B cell (primary cell): Measurements from ENCODE around the gene DOCK4. TPM values are rescaled to one million over a fixed set of nuclear protein-coding genes. Genes with fewer than 3 reads are reported as not detected.

Experiments used
- ATAC-seq: fragments of 200-7000 bp; cut with Tn5 transposase; one replicate; pipeline ENCODE4 v1.10.0; 2021; ENCODE audit warnings: low read depth, mild to moderate bottlenecking, moderate number of reproducible peaks, moderate library complexity
- CTCF ChIA-PET: fragments of 350-600 bp; sonication (Branson Sonifier 250); formaldehyde crosslinking; loops from one replicate; lab custom pipeline; 2021; ENCODE audit warnings: antibody characterized with exemption, inconsistent platforms; lab: Charles Lee
- POLR2A ChIA-PET: fragments of 350-600 bp; sonication (Branson Sonifier 250); formaldehyde crosslinking; loops from one replicate; lab custom pipeline; 2021; ENCODE audit warnings: antibody characterized with exemption; lab: Charles Lee
- DNase-seq: peaks from one replicate; pipeline ENCODE4 v3.0.0; 2013
- H2AFZ ChIP-seq: 2 replicates; pipeline ENCODE4 v1.6.1; 2012; ENCODE audit warnings: mild to moderate bottlenecking, low read depth, low read length; ENCODE audit not compliant: insufficient read depth, poor library complexity, severe bottlenecking
- H3K27ac ChIP-seq, 2 donors: 1 replicate in 1 of 2; 2 replicates in 1 of 2; pipeline ENCODE4 v1.5.1; 2012 to 2013; ENCODE audit warnings: low read length in 2 of 2, mild to moderate bottlenecking in 2 of 2, moderate library complexity in 1 of 2
- H3K27me3 ChIP-seq, 4 experiments: fragments of 200-600 bp in 1 of 4; sonication (generic) in 1 of 4; replicated peaks in 1 of 4; 1 replicate in 2 of 4; 2 replicates in 2 of 4; pipeline versions ENCODE4 v1.6.1 to v1.7.0; 2013 to 2016; ENCODE audit warnings: low read length in 3 of 4, mild to moderate bottlenecking in 2 of 4, mixed read lengths in 1 of 4, moderate library complexity in 1 of 4; ENCODE audit not compliant: insufficient read depth in 4 of 4, control insufficient read depth in 3 of 4; ENCODE audit errors: control extremely low read depth in 1 of 4
- H3K36me3 ChIP-seq, 2 experiments: replicated peaks in 1 of 2; 1 replicate in 1 of 2; 2 replicates in 1 of 2; pipeline versions ENCODE4 v1.6.1 to v1.7.1; 2013; ENCODE audit warnings: low read length in 1 of 2; ENCODE audit not compliant: insufficient read depth in 2 of 2, control insufficient read depth in 1 of 2; ENCODE audit errors: control extremely low read depth in 1 of 2, extremely low read depth in 1 of 2
- H3K4me1 ChIP-seq, 2 donors: fragments of 200-600 bp in 1 of 2; sonication (generic) in 1 of 2; 1 replicate in 1 of 2; 2 replicates in 1 of 2; pipeline versions ENCODE4 v1.5.1 to v1.6.1; 2013 to 2017; ENCODE audit warnings: low read length in 2 of 2; ENCODE audit not compliant: control insufficient read depth in 2 of 2, insufficient read depth in 2 of 2
- H3K4me2 ChIP-seq: replicated peaks from 2 replicates; pipeline ENCODE3; 2012; ENCODE audit warnings: mild to moderate bottlenecking, low read depth, low read length; ENCODE audit not compliant: poor library complexity, severe bottlenecking
- H3K4me3 ChIP-seq, 5 experiments: fragments of 200-600 bp in 1 of 5; sonication (generic) in 1 of 5; 1 replicate in 3 of 5; 2 replicates in 2 of 5; pipeline versions ENCODE4 v1.5.1 to v1.7.0; 2011 to 2016; ENCODE audit warnings: low read length in 4 of 5, mild to moderate bottlenecking in 4 of 5, low read depth in 2 of 5, control low read depth in 1 of 5, moderate library complexity in 1 of 5; ENCODE audit not compliant: insufficient read depth in 1 of 5; ENCODE audit errors: control extremely low read depth in 1 of 5, extremely low read depth in 1 of 5
- H3K79me2 ChIP-seq: fragments of 200-600 bp; sonication (generic); one replicate; pipeline ENCODE4 v1.6.0; 2016; ENCODE audit warnings: low read length; ENCODE audit not compliant: control insufficient read depth, insufficient read depth
- H3K9ac ChIP-seq: fragments of 200-600 bp; sonication (generic); 2 replicates; pipeline ENCODE4 v1.6.1; 2017; ENCODE audit warnings: mild to moderate bottlenecking, low read length, moderate library complexity
- H3K9me3 ChIP-seq, 3 donors: one replicate each; pipeline versions ENCODE4 v1.6.1 to v1.7.1; 2013; ENCODE audit warnings: low read length in 2 of 3; ENCODE audit not compliant: control insufficient read depth in 2 of 3, insufficient read depth in 1 of 3; ENCODE audit errors: control extremely low read depth in 1 of 3
- H4K20me1 ChIP-seq: 2 replicates; pipeline ENCODE4 v1.6.0; 2012; ENCODE audit warnings: mild to moderate bottlenecking, low read length; ENCODE audit not compliant: insufficient read depth, control insufficient read depth, poor library complexity, severe bottlenecking
- H3K27ac Mint-ChIP-seq: one replicate; pipeline ENCODE4 v1.8.0; 2021; ENCODE audit warnings: mixed read lengths
- H3K27me3 Mint-ChIP-seq: one replicate; pipeline ENCODE4 v1.8.0; 2021; ENCODE audit warnings: mixed read lengths
- H3K4me1 Mint-ChIP-seq: one replicate; pipeline ENCODE4 v1.8.0; 2021; ENCODE audit warnings: mixed read lengths
- H3K4me3 Mint-ChIP-seq: one replicate; pipeline ENCODE4 v1.8.0; 2021; ENCODE audit warnings: mixed read lengths
- H3K9me3 Mint-ChIP-seq: one replicate; pipeline ENCODE4 v1.8.0; 2022; ENCODE audit warnings: mixed read lengths; ENCODE audit not compliant: insufficient read depth
- EZH2 ChIP-seq: IDR thresholded peaks from 2 replicates; pipeline ENCODE4 v1.6.1; 2012; ENCODE audit warnings: borderline replicate concordance, low read depth, mild to moderate bottlenecking, moderate library complexity, low read length; ENCODE audit not compliant: insufficient read depth, poor library complexity, severe bottlenecking
- WGBS: methylation state at CpG from one replicate; pipeline ENCODE4 v1.1.5; 2013; ENCODE audit warnings: missing lambda C conversion rate; ENCODE audit not compliant: insufficient coverage; 5-methylcytosine and 5-hydroxymethylcytosine counted together
- intact Hi-C: fragments of 100-400 bp; cut with micrococcal nuclease; formaldehyde crosslinking; loops from one replicate; pipeline ENCODE4 v1.10.0; 2022
- polyA plus RNA-seq: library from polyadenylated mRNA; depleted of rRNA; stranded (reverse); fragments of >200 nt; gene quantifications from 2 replicates; pipeline ENCODE4 v1.2.3, GENCODE V29; 2012
- total RNA-seq, 2 donors: library from RNA; stranded (reverse); fragments of 120-200 nt in 1 of 2; gene quantifications; 1 replicate in 1 of 2; 2 replicates in 1 of 2; pipeline versions ENCODE4 v1.2.3 to v1.2.4, GENCODE V29; 2013 to 2022
- TF ChIP-seq, protein P1 (sequence below): fragments of 200-600 bp; IDR thresholded peaks from one replicate; pipeline ENCODE4 v1.8.0; 2022; ENCODE audit warnings: antibody characterized with exemption, mild to moderate bottlenecking

Gene DOCK4
- total and polyA plus RNA-seq, 2 donors (not counting 1 experiment from before 2014, with no cell fraction given), result 0.03 to 4.1 TPM

DNA sequence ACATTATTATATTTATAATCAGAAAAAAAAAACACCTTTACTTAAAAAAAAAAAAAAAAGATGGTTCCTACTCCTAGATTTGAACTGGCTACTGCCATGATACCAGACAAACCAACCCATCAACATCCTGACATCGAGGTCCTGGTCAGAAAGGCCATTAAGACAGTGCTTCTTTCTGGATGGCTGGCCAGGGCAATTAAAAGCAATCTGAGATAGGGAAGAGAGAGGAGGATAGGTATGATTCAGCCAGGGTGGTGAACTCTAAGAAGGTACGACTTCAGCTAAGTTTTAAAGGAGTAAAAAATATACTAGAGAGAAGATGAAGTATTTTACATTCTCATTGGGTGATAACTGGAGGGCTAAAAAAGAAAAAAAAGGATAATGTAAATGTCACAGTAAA, 139.0 kb downstream of the DOCK4 start:
- ATAC-seq (no peak), DNase-seq (no peak)
- Histone ChIP-seq H3K9ac (no peak overlapping the region), H2AFZ (no peak overlapping the region), H3K4me3 (no peak overlapping the region), H3K4me2 (no peak overlapping the region), H3K27ac (no peak overlapping the region), H3K79me2 (no peaks in the 10 kb centered on the region), H4K20me1 (no peaks in the 10 kb centered on the region), H3K9me3 (no peaks in the 10 kb centered on the region), H3K4me1 (no peaks in the 10 kb centered on the region), H3K36me3 (no peaks in the 10 kb centered on the region), H3K27me3 (peaks cover 0 to 4% (median 0%) of the 10 kb centered on the region in 4 experiments)
- Mint-ChIP-seq H3K27me3 (peaks cover 5% of the 10 kb centered on the region), H3K4me3 (no peak overlapping the region), H3K9me3 (no peaks in the 10 kb centered on the region), H3K27ac (no peak overlapping the region), H3K4me1 (no peaks in the 10 kb centered on the region)
- intact Hi-C loops, result no loop called here
- 63% methylated on average over 1 of the region's 2 CpGs for WGBS
- POLR2A ChIA-PET, result no interaction called here
- CTCF ChIA-PET, result no interaction called here
- no peak for TF ChIP-seq EZH2
- TF ChIP-seq, protein P1, sequence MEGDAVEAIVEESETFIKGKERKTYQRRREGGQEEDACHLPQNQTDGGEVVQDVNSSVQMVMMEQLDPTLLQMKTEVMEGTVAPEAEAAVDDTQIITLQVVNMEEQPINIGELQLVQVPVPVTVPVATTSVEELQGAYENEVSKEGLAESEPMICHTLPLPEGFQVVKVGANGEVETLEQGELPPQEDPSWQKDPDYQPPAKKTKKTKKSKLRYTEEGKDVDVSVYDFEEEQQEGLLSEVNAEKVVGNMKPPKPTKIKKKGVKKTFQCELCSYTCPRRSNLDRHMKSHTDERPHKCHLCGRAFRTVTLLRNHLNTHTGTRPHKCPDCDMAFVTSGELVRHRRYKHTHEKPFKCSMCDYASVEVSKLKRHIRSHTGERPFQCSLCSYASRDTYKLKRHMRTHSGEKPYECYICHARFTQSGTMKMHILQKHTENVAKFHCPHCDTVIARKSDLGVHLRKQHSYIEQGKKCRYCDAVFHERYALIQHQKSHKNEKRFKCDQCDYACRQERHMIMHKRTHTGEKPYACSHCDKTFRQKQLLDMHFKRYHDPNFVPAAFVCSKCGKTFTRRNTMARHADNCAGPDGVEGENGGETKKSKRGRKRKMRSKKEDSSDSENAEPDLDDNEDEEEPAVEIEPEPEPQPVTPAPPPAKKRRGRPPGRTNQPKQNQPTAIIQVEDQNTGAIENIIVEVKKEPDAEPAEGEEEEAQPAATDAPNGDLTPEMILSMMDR, result no peak

DNA sequence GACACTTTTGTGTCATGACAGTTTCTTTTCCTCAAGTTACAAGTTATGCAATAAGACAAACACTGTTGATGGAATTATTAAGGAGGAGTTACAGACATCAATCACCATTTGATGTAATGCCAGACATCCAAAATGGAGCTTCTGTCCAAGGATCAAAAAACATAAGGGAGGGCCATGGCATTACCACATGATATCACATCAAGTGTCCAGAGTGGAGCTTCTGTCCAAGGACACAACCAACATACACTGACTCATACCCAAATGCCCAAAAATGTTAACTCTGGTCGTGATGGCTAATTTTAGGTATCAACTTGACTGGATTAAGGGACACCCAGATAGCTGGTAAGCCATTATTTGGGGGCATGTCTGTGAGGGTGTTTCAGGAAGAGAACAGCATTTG, 140.4 kb downstream of the DOCK4 start:
- Histone ChIP-seq H3K4me3 (no peak overlapping the region), H3K4me1 (no peaks in the 10 kb centered on the region), H3K79me2 (no peaks in the 10 kb centered on the region), H3K9ac (no peak overlapping the region), H2AFZ (no peak overlapping the region), H4K20me1 (no peaks in the 10 kb centered on the region), H3K27me3 (peaks cover 0 to 4% (median 0%) of the 10 kb centered on the region in 4 experiments), H3K27ac (no peak overlapping the region), H3K9me3 (no peaks in the 10 kb centered on the region), H3K36me3 (no peaks in the 10 kb centered on the region), H3K4me2 (no peak overlapping the region)
- no peaks in the 10 kb centered on the region for H3K9me3 Mint-ChIP-seq
- no peaks in the 10 kb centered on the region for H3K4me1 Mint-ChIP-seq
- no peak for DNase-seq
- peaks cover 5% of the 10 kb centered on the region for H3K27me3 Mint-ChIP-seq
- no peak overlapping the region for H3K27ac Mint-ChIP-seq
- ATAC-seq, result no peak
- ChIA-PET POLR2A (no interaction called here), CTCF (no interaction called here)
- intact Hi-C loops, result no loop called here
- no CpG with 5 or more reads among the region's 1 CpG for WGBS
- no peak for TF ChIP-seq EZH2
- TF ChIP-seq, protein P1, result no peak
- no peak overlapping the region for H3K4me3 Mint-ChIP-seq
